NCI-H69 (cell line): ENCODE data around the gene ELMO2.
A peak's percentile ranks its signal among the peaks of the same experiment; 100 is the strongest.

Source experiments
- DNase-seq: peaks from one replicate; lab custom pipeline; 2025; lab: John Stamatoyannopoulos, UW

The ELMO2 gene

DNA sequence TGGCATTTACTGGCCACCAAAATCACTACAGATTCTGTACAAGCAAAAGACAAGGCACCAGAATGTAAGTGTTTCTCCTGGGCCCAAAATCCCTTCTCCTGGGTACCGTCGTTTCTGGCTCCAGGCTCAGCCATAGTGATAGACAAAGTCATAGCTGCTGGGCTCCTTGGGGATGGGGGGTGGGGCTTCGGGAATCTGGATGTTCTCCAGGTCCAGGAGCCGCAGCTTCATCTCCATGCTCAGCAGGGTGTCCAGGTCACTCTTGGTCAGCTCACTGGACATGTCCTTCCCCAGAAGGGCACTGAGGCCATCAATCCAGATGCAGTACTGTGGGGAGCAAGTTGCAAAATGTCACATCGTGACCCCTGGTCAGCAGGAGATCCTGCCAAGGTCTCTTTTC is 39.2 kb downstream of the ELMO2 start:
- no peak for DNase-seq

DNA sequence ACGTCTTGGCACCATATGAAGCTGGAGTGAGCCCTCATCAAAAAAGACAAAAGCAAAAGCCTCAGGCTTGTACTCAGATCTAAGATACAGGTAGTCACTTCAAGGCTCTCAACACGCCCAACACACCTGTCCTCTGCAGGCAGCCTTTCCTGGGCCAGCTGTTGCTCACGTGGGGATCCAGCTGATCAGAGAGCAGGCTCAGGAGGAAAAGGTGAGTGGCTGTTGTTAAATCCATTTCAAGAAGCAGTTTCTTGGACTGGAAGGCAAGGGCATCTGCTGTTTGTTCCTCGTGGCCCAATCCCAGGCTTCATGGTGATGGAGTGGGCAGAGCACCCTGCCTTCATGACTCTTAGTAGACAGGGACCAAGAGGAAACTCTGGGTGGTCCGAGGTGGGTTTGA is 39.6 kb downstream of the ELMO2 start:
- no peak for DNase-seq

DNA sequence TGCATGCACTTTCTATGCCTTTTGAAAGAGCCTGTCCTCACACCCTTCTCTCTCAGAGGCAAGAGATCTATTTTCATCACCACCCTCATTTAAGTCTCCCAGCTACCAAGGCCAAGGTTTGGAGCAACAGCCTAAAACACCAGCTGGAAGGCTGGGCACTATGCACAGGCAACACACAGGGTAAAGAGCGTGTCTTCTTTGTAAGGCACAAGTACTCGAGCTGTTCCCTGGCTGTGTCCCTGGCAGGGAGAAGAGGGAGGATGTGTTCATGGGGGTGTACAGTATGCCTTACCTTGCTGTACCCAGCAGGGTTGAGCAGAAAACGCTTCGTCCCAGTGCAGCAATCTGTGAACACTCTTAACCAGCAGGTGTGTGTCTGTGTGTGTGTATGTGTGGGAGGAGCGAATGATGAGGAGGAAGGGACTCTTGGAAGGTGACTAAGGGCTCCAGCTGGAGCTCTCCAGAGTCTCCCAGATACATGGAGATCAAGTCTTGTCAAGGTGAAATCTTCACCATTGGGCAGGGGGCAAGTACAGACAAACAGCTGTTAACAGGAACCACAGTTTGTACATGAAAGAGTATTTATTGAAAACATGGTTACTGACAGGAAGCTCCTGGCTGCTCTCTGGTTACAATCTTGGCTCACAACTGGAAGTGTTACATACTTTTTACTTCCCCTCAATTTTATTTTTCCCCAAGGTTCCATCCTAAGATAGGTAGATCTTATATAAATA is 40.8 kb downstream of the ELMO2 start:
- no peak for DNase-seq

DNA sequence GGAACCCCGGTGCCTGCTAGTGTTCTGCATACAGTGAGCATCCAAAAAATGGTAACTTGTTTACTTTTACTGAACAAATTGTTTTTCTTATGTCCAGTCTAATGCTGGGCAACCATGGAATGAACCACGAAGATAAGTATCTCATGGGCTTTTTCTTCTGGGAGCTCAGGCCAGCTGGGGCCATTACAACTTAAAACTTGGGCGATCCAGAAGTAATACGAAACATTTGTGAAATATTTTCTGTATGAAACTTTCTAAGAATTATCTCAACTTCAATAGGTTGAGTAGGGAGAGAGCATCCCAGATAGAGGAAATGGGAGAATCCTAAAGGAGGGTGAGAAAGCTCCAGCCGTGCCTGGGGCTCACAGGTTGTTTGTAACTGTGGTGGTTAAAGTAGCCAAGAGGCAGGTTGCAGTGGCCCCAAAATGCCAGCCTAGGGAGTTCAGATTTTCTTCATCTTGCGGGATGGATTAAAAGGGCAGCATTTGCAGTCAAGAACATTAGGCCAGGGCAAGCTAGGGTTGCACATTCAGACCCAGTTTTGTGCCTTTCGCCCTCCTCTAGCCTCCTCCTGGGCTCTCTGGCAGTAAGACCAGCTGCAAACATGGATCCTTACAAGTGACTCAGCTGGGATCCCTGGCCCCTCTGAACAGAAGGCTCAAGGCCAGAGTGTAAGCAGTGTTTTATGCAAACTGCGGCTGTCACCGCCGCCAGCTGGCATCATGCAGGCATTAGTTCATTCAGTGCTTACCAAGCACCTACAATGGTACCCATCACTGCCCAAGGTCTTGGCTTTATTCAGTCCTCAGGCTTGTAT is 41.5 kb downstream of the ELMO2 start:
- no peak for DNase-seq

DNA sequence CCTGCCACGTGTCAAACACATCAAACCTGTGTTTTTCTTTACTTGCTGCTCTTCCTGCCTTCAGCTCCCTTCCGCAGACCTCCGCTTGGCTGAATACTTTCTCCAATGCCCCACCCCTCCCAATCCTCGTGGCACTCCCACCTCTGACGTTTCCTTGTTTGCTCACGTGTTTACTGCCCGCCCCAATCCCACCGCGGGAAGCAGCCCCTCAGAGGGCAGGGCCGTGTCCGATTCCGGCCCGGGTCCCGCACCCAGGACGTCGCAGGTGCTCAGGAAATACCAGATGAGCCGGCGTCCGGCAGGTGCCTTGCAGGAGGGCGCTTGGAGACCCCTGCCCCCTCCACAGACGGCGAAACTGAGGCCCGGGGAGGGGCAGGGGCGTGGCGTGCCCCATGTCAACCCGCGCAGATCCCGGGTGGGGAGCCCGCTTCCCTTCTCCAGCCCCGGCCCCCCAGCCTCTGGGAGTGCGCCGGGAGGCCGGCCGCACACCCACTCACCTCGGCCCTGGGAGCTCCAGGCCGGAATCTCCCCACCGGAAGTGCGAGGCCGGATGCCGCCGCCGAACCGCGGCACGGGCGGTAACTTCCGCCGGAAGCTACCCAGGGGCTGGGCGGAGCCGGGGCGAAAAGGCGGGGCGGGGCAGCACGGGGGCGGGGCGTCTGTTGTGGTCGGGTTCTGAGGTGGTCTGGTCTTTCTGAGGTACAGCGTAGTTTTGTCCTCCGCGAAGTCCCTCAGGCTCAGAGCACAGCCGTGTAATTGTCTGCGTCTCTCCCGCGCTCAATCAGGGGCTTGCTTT is 42.3 kb downstream of the ELMO2 start:
- DNase-seq = peak; percentile 83

DNA sequence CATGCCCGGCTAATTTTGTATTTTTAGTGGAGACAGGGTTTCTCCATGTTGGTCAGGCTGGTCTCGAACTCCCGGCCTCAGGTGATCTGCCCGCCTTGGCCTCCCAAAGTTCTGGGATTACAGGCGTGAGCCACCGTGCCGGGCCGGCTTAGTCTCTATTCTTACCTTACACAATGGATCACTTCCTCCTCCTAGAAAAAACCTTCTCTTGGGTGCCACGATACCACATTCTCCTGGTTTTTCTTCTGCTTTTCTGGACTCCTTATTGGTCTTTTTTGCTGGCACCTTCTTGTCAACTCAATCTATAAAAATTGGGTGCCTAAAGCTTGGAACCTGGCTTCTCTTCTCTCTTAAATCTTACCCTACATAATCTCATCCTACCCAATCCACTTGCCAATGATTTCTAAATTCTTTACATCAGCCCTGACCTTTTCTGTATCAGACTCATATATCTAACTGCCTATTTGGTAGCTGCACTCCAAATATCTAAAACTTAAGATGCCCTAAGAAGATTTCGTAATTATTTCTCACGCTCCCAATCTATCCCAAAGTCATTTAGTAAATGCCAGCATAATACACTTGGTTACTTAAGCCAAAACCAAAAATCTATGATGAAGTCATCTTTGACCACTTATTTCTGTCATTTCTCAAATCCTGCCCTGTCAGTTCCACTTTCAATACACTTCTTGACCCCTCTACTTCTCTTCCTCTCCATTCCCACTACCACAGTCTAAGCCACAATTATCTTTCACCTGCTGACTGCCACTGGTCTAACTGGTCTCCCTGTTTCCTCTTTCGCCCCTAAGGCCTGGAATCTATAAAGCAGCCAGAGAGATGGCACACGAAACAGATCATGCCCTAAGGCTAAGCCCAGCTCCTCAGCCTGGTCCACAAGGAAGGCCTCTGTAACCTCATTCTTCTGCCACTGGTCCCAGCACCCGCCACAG is 43.2 kb downstream of the ELMO2 start:
- DNase-seq = no peak

DNA sequence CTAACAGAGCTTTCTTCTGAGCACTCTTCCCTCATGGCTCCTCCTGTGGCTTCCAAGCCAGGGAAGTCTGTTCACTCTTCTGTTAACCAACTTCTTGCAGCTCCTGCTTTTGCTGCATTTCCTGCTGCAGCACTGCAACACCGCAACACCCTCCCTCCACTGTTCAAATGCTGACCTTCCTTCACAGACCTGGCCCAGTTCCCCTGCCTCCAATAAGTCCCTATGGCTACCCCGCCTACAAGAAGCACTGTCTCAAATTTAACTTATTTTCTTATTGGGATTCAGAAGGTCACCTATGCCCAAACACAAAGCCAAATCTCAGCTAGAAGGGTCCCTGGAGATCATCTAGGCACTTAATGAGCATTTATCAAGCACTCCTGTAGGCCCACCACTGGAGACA is 44.6 kb downstream of the ELMO2 start:
- DNase-seq = no peak

DNA sequence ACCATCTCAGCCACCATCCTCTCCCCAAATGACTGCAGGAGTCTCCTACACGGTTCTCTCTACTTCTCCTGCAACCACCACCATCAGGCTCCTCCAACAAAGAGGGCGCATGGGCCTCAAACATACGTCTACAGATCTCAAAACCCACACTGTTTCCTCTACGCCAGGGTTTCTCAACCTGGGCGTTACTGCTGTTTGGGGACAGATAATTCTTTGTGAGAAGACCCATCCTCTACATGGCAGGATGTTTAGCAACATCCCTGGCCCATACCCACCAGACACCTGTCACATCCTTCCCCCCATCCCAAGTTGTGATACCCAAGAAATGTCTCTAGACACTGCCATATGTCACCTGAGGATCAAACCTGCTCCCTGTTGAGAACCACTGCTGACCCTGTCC is 45.0 kb downstream of the ELMO2 start:
- DNase-seq = no peak

DNA sequence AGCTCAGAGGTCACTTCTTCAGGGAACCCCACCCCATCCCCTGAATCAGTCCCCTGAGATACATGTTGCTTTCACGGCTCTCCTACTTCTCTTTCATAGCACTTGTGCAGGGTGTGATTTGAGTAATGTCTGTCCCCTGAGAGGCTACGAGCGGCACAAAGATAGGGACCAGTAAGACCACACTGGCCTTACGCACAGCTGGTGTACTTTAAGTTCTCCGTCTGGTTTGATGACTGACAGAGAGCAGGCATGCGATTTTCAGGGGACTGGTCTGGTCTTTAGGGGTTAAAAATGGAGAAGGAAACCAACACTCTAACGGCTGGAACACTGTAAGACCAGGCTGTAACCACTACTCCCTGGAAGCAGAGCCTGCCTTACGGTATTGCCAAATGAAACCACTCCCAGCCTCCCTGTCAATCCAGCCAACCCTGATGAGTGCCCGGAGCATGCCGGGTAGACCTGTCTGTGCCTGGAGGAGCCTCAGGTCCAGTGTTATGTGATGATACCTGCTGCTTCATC is 47.1 kb downstream of the ELMO2 start:
- DNase-seq = no peak

DNA sequence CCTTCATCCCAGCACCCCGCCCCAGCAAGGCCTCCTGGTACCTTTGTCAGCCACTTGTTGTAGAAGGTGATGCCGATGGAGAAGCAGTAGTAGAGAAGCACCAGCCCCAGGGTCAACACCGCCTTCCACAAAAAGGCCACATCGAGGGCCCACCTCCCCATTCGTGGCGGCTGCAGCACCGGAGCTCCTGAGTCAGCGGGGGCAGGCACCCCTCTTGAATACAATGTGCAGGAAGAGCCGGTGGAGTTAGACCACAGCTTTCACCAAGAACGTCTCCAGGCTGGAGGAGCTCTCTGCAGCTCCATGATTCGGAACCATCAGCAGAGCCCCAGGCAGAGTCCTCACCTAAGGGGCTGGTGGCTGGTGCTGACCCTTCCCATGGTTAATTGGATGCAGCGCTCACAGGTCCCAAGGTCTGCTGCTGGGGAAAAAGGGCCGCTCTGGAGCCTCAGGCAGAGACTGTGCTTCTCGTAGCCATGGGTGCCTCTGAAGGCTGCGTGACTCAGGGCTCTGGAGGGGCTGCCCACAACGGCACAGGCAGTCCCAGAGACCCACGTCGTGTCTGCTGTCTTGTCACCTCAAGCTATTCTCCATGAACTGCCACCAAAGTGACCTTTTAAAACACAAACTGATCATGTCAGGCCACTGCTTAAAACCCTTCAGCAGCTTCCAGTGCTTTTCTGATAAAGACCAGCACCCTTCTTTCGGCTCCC is 47.9 kb downstream of the ELMO2 start:
- DNase-seq = no peak

DNA sequence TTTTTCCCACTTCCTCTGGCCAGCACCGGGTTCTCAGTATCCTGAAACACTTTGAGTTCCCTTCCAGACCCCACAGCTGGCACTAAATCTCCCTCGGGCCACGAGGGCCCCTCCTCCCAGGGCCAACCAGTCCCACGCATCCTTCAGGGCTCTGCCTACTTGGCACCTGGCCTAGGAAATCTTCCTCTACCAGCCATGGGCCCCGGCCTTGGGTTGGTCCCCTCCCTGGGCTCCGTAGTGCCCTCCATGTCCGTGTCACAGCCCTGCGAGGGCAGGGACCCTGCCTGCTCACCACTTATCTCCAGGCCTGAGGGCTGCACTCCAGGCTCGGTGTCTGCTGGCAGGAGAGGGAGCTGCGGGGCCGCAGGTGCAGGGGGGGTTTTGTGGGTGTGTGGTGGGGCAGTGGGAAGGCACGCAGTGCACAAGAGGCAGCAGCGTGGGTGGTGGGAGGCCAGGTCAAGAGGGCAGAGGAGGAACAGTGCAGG is 49.3 kb downstream of the ELMO2 start:
- peak; percentile 10 for DNase-seq

DNA sequence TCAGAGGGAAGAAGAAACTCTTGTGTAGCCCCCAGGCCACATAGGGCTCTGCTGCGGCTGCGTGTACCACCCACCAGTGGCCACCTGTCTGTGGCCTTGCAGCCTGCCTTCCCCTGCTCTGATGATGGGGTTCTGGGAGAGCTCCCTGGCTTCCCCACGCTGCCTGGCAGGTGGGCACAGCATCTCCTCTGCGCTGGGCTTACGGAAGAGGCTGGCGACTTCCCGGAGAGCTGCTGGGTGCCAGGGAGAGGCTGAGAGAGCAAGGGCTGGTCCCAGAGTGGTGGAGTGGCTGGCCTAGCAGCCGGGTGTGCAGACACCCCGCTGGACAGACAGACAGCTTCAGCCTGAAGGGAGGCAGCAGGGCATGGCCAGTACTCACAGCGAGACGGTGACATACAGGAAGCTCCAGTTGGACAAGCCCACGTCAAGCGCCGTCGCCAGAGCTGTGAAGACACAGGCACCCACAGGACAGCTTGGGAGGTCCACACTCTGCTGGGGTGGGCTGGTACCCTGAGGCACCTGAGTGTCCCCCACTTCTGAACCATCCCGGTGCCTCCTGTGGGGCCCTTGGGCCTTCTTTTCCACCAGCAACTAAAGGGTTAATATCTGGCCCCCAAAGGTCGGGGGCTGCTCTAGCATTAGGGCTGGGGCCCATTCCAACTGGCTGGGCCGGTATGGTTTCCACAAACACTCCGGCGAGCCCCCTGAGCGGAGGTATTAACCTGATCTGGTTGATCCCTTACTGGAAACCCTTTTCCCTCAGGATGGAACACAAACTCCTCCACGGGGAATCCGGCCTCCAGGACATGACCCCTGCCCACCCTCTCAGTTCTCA is 50.0 kb downstream of the ELMO2 start:
- DNase-seq = no peak

DNA sequence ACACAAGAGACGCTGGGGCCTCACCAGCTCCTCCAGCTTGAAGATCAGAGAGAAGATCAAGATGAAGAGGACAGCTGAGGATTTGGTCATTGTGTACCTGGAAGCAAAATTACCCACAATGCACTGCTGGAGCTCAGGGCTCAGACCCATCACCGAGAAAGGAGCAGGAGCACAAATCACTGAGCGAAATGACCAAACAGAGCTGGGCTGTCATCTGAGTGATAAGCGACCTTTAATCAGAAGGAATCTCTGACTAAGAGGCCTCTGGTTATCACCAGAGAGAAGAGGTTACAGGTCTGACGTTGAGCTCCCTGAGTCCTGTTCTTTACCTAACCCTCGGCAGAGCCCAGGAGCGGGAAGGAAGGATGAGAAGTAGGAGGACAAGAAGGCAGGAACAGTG is 50.6 kb downstream of the ELMO2 start:
- DNase-seq = no peak

DNA sequence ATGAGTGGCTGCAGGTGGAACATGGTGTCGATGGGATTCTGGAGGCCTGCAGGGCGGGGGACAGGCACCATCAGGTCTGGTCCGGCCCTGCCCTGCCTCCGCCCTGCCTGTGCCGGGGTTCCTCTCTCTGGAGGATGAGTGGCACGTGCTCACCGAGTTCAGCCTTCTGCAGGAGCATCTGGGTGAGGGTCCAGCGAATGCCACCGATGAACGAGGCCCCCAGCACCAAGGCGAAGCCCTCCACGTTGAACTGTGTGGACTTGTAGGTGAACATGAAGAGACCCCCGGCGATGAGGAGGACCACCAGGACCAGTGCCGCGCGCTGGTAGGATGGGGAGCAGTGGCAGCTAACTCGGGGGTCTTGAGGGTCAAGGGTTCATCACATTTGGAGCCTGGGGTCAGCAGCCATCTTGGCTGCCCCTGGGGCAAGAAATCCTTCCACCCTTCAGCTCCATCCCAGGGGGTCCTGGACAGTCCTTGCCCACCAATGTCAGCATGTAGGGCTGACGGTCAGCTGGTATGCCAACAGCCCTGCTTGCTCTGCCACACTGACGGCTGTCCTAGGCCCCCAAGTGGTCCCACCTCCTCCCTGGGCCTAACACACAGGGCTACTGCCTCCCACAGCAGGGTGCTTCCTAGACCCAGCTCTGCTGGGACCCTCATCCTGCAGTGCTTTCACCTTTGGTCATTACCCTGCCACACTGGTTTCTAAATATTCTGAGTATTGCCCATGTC is 51.3 kb downstream of the ELMO2 start:
- DNase-seq = no peak

DNA sequence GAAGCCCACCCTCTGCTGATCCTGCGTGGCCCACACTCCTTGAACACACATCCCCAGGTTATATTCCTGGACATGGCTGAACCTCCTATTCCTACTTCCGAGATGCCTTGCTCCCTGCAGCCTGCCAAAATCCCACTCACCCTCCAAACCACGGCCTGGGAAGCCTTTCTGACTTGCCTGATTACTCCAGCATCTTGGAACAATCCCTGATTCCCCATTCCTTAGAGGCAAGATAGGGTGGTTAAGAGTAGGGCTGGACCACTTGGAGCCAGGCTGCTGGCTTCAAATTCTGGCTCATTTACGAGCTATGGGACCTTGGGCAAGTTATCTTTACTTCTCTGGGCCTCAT is 52.2 kb downstream of the ELMO2 start:
- DNase-seq = no peak

DNA sequence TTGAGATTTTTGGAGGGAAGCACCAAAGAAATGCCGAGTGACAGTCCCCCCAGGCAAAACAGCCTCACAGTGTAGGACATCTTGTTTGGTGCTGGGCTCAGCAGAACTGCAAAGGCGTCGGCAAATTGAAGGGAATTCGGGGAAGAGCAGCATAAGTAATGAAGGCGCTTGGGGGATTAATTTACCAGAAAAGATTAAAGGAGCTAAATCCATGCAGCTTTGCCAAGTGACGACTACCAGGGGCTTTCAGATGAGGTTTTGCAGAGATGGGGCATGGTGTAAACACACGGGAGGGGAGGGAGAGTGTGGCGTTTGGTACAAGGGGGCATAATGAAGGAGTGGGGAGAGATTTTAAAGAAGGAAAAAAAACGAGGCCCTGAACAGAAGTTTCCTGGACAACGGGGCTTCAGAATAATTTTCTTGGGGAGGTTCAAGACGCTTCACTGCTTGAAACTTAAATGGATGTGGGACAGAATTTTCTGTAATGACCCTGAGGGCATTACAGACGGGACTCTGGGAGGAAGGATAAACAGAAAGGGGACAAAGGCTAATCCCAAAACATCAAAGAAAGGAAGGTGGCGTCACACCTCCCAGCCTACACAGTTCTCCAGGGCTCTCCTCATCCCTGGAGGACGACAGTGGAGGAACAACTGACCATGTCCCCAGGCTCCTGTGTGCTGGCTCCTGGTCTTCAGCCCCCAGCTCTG is 52.8 kb downstream of the ELMO2 start:
- no peak for DNase-seq

DNA sequence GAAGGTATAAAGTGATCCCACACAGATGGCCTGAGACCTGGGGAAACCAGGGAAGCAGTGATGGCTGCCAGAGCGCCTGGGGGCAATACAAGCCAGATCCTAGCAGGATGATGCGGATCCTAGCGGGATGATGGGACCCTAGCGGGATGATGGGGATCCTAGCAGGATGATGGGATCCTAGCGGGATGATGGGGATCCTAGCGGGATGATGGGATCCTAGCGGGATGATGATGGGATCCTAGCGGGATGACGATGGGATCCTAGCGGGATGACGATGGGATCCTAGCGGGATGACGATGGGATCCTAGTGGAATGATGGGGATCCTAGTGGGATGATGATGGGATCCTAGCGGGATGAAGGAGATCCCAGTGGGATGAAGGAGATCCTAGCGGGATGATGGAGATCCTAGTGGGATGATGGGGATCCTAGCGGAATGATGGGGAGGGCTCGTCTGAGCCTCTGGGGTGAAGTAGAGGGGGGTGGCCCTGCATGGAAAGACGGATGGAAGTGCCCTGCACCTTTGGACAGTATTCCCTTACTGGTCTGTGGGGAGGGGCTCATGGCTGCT is 54.0 kb downstream of the ELMO2 start:
- DNase-seq = no peak
